Measurements from ENCODE around the gene AFAP1. TPM values are rescaled to one million over a fixed set of nuclear protein-coding genes. Genes with fewer than 3 reads are reported as not detected.

The AFAP1 gene
- total and polyA plus RNA-seq, 8 donors: 23.6 to 31.4 (median 27.4) TPM

GRCh38 chr4:7795983-7796382, 143.7 kb downstream of the AFAP1 start:
- no peak overlapping the region for H3K27ac ChIP-seq
- TF ChIP-seq, protein P1, sequence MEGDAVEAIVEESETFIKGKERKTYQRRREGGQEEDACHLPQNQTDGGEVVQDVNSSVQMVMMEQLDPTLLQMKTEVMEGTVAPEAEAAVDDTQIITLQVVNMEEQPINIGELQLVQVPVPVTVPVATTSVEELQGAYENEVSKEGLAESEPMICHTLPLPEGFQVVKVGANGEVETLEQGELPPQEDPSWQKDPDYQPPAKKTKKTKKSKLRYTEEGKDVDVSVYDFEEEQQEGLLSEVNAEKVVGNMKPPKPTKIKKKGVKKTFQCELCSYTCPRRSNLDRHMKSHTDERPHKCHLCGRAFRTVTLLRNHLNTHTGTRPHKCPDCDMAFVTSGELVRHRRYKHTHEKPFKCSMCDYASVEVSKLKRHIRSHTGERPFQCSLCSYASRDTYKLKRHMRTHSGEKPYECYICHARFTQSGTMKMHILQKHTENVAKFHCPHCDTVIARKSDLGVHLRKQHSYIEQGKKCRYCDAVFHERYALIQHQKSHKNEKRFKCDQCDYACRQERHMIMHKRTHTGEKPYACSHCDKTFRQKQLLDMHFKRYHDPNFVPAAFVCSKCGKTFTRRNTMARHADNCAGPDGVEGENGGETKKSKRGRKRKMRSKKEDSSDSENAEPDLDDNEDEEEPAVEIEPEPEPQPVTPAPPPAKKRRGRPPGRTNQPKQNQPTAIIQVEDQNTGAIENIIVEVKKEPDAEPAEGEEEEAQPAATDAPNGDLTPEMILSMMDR (IDR thresholded peaks at IDR 0.05): no peak
- peaks cover 0 to 40% of the 10 kb centered on the region in 2 donors for H3K36me3 ChIP-seq
- intact Hi-C loops (cut with DNase I): no loop called here
- no peak overlapping the region for H3K4me3 ChIP-seq
- no peaks in the 10 kb centered on the region for H3K4me1 ChIP-seq
- H3K9me3 ChIP-seq: no peaks in the 10 kb centered on the region
- no peaks in the 10 kb centered on the region for H3K27me3 ChIP-seq
- ATAC-seq (no peak), DNase-seq (no peak)

DNA sequence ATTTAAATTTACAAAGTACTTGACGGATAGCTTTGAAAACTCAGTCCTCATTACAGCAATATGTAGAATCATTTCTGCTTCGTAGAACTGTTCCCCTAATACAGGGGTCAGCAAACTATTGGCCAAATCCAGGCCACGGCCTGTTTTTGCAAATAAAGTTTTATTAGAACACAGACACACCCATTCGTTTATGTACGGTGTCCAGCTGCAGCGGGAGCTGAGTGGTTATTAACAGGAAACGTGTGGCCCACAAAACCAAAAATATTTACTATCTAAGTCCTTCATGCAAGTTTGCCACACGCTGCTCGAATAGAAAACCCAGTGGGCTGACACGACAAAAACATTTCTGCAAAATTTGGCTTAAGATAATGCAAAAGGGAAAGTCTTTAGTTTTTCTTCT, 146.5 kb downstream of the AFAP1 start:
- DNase-seq (no peak), ATAC-seq (no peak)
- Histone ChIP-seq H3K27ac (no peak overlapping the region), H3K36me3 (peaks cover 0 to 17% of the 10 kb centered on the region in 2 donors), H3K27me3 (no peaks in the 10 kb centered on the region), H3K4me1 (peaks cover 3 to 5% of the 10 kb centered on the region in 2 donors), H3K4me3 (no peak overlapping the region), H3K9me3 (no peaks in the 10 kb centered on the region)
- intact Hi-C loops (cut with DNase I): no loop called here
- TF ChIP-seq, protein P1 (IDR thresholded peaks at IDR 0.05): no peak

GRCh38 chr4:7792616-7793015, 147.0 kb downstream of the AFAP1 start:
- no peaks in the 10 kb centered on the region for H3K9me3 ChIP-seq
- H3K27ac ChIP-seq: no peak overlapping the region
- H3K4me1 ChIP-seq: peaks cover 3 to 5% of the 10 kb centered on the region in 2 donors
- no peak for ATAC-seq
- TF ChIP-seq, protein P1 (IDR thresholded peaks at IDR 0.05): no peak
- DNase-seq: no peak
- no peaks in the 10 kb centered on the region for H3K27me3 ChIP-seq
- no peak overlapping the region for H3K4me3 ChIP-seq
- intact Hi-C loops (cut with DNase I): no loop called here
- H3K36me3 ChIP-seq: peaks cover 0 to 14% of the 10 kb centered on the region in 2 donors

GRCh38 chr4:7790999-7791398, 148.7 kb downstream of the AFAP1 start:
- Histone ChIP-seq H3K4me1 (peaks cover 3 to 5% of the 10 kb centered on the region in 2 donors), H3K27ac (no peak overlapping the region), H3K4me3 (no peak overlapping the region), H3K36me3 (peaks cover 0 to 10% of the 10 kb centered on the region in 2 donors), H3K9me3 (no peaks in the 10 kb centered on the region), H3K27me3 (no peaks in the 10 kb centered on the region)
- ATAC-seq: no peak
- DNase-seq: no peak
- intact Hi-C loops (cut with DNase I): no loop called here
- TF ChIP-seq, protein P1 (IDR thresholded peaks at IDR 0.05): no peak

GRCh38 chr4:7790023-7790422, 149.6 kb downstream of the AFAP1 start:
- intact Hi-C loops (cut with DNase I): no loop called here
- TF ChIP-seq, protein P1 (IDR thresholded peaks at IDR 0.05): no peak
- Histone ChIP-seq H3K4me3 (no peak overlapping the region), H3K27ac (no peak overlapping the region), H3K36me3 (peaks cover 0 to 13% of the 10 kb centered on the region in 2 donors), H3K27me3 (no peaks in the 10 kb centered on the region), H3K4me1 (peaks cover 3 to 5% of the 10 kb centered on the region in 2 donors), H3K9me3 (no peaks in the 10 kb centered on the region)
- DNase-seq (no peak), ATAC-seq (peak; percentile 9)

Measured in left lung (tissue), 10 donors.